Glutamatergic neuron (in vitro differentiated cells): ENCODE measurements around the gene R3HDM2. TPM values are rescaled to one million over a fixed set of nuclear protein-coding genes. Genes with fewer than 3 reads are reported as not detected.

Experiments
- DNase-seq: peaks from one replicate; pipeline ENCODE4 v3.0.0; 2022
- H3K27ac Mint-ChIP-seq: one replicate; pipeline ENCODE4 v1.8.0; 2020; ENCODE audit warnings: mild to moderate bottlenecking, mixed read lengths, inconsistent platforms; ENCODE audit not compliant: unreplicated experiment
- H3K27me3 Mint-ChIP-seq: one replicate; pipeline ENCODE4 v1.8.0; 2020; ENCODE audit warnings: mild to moderate bottlenecking, moderate library complexity, mixed read lengths, inconsistent platforms; ENCODE audit not compliant: unreplicated experiment
- H3K36me3 Mint-ChIP-seq: one replicate; pipeline ENCODE4 v1.8.0; 2020; ENCODE audit warnings: mild to moderate bottlenecking, mixed read lengths, inconsistent platforms; ENCODE audit not compliant: unreplicated experiment
- H3K4me1 Mint-ChIP-seq: one replicate; pipeline ENCODE4 v1.8.0; 2020; ENCODE audit warnings: mild to moderate bottlenecking, low read depth, mixed read lengths, inconsistent platforms; ENCODE audit not compliant: unreplicated experiment
- H3K4me3 Mint-ChIP-seq: one replicate; pipeline ENCODE4 v1.8.0; 2020; ENCODE audit warnings: mild to moderate bottlenecking, mixed read lengths, inconsistent platforms; ENCODE audit not compliant: unreplicated experiment
- H3K9me3 Mint-ChIP-seq: one replicate; pipeline ENCODE4 v1.8.0; 2020; ENCODE audit warnings: mild to moderate bottlenecking, moderate library complexity, mixed read lengths, inconsistent platforms; ENCODE audit not compliant: unreplicated experiment
- total RNA-seq: library from RNA; stranded (reverse); fragmentation: NEBNext Ultra II Directional; extraction: Animal tissue kit (Norgen Biotek cat#: 25700); gene quantifications from one replicate; pipeline ENCODE4 v1.2.1, GENCODE V29; 2021; ENCODE audit not compliant: unreplicated experiment
- TF ChIP-seq, protein P1 (sequence below): fragments of 200-600 bp; sonication (generic); IDR thresholded peaks from one replicate; pipeline ENCODE4 v1.5.0; 2021; ENCODE audit not compliant: partially characterized antibody, unreplicated experiment

Gene R3HDM2
- total RNA-seq, 1 donor from 2014 or later: 106 TPM

DNA sequence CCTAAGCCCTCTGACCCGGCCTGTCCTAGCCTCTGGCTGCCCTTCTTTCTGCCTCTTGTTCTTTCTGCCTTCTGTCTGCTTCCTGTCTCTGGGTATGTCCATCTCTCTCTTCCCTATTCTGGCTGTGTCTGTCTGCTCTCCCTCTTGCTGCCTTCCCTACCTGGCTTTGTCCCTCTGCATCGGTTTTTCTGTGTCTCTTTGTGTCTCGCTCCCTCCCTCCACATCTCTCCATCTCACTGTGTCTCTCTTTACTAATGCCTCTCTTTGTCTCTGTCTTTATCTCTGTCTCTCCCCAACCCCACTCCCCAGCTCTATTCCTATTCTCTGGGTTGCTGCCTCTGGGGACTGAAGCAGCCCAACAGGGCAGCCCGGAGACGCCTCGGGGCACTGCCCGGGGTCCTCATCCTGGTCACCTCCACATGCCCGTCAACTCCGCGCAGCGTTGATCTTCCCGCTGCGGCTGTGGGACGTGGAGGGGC, 191.2 kb downstream of the R3HDM2 start:
- H3K4me3 Mint-ChIP-seq: peak overlapping the region; percentile 98
- H3K36me3 Mint-ChIP-seq: no peaks in the 10 kb centered on the region
- DNase-seq: no peak
- peaks cover 32% of the 10 kb centered on the region for H3K9me3 Mint-ChIP-seq
- H3K27ac Mint-ChIP-seq: peak overlapping the region; percentile 99
- H3K27me3 Mint-ChIP-seq: peaks cover 43% of the 10 kb centered on the region
- peaks cover 29% of the 10 kb centered on the region for H3K4me1 Mint-ChIP-seq
- TF ChIP-seq, protein P1, sequence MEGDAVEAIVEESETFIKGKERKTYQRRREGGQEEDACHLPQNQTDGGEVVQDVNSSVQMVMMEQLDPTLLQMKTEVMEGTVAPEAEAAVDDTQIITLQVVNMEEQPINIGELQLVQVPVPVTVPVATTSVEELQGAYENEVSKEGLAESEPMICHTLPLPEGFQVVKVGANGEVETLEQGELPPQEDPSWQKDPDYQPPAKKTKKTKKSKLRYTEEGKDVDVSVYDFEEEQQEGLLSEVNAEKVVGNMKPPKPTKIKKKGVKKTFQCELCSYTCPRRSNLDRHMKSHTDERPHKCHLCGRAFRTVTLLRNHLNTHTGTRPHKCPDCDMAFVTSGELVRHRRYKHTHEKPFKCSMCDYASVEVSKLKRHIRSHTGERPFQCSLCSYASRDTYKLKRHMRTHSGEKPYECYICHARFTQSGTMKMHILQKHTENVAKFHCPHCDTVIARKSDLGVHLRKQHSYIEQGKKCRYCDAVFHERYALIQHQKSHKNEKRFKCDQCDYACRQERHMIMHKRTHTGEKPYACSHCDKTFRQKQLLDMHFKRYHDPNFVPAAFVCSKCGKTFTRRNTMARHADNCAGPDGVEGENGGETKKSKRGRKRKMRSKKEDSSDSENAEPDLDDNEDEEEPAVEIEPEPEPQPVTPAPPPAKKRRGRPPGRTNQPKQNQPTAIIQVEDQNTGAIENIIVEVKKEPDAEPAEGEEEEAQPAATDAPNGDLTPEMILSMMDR: no peak

DNA sequence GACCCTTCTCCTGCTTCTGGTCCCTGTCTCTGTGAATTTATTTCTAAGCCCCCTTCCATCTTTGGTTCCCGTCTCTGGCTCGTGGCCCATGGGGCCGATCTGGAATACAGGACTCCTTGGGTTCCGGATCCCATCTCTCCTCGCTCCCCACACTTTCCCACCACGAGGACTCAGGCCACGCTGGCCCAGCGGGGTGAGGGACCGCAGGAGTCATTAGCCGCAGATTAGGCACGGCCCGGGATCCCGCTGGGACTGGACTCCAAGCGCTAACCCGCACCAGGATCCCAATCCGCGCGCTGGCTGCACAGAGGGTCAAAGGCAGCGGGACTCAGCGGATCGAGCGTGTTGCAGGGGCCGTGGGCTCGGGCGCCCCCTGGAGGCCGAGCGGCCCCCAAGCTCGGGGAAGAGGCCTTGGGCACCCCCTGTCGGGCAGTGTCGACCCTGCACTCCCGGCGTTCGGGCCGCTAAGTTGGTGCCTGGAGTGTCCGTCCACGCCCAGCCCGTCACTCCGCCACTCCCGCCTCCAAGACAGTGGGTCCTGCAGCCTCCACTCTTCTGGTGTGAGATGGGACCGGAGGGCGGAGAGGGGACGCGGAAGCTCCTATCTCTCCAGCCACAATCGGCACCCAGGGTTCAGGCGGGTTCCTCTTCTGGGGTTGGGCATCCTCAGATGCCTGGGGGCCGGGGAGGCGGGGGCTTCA, 191.8 kb downstream of the R3HDM2 start:
- Mint-ChIP-seq H3K27ac (peak overlapping the region; percentile 99), H3K9me3 (peaks cover 36% of the 10 kb centered on the region), H3K27me3 (peaks cover 46% of the 10 kb centered on the region), H3K36me3 (no peaks in the 10 kb centered on the region), H3K4me3 (peak overlapping the region; percentile 98), H3K4me1 (peaks cover 35% of the 10 kb centered on the region)
- TF ChIP-seq, protein P1: peak; percentile 100
- peak; percentile 92 for DNase-seq

DNA sequence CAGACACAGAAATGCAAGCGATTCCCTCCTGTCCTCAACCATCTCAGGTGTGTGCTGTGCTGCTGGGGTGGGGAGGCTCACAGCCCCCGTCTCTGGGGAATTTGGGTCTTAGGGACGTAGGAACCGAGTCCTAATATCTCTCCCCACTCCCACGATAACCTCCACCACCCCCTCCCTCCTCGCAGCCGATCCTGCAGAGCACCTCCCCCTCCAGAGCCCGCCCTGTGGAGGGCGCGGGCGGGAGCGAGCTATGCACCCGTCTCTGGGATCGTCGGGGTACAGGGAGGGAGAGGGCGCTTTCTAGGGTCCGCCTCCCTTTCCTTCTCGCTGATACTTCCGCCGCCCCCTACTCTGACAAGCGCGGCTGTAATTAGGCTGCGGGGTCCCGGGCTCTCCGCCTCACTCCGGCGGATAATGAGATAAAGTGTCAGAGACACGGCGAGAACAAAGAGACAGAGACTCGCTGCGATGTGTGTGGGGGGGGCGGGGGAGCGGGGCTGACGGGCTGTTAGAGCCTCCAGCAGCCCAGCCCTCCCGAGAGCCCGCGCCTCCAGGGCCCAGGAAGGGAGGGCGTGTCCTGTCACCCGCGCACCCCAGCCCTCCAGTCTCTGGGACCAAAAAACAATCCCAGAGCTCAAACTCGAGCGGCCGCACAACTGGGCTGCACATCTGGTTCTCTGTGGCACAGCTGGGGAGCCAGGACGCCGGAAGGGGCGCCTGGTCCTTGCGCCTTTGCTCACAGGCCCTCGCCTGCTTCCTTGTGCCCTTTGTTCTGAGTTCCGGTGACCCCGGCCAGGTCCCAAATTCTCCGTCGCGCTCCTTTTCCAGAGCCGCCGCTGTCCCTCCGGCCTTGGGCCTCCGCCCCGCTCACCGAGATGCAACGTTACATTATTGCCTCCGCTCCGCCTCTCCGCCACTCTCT, 192.7 kb downstream of the R3HDM2 start:
- no peaks in the 10 kb centered on the region for H3K36me3 Mint-ChIP-seq
- H3K4me1 Mint-ChIP-seq: peaks cover 35% of the 10 kb centered on the region
- TF ChIP-seq, protein P1: no peak
- peaks cover 46% of the 10 kb centered on the region for H3K27me3 Mint-ChIP-seq
- H3K27ac Mint-ChIP-seq: peak overlapping the region; percentile 92
- peak overlapping the region; percentile 93 for H3K4me3 Mint-ChIP-seq
- H3K9me3 Mint-ChIP-seq: peaks cover 37% of the 10 kb centered on the region
- DNase-seq: peak; percentile 44

- peaks cover 46% of the 10 kb centered on the region for H3K27me3 Mint-ChIP-seq
- no peak for DNase-seq
Observed at GRCh38 chr12:57237596-57237931, 193.3 kb downstream of the R3HDM2 start.

More at GRCh38 chr12:57237596-57237931, 193.3 kb downstream of the R3HDM2 start:
- TF ChIP-seq, protein P1: no peak
- Mint-ChIP-seq H3K36me3 (no peaks in the 10 kb centered on the region), H3K4me1 (peaks cover 35% of the 10 kb centered on the region), H3K27ac (peak overlapping the region; percentile 85), H3K4me3 (peak overlapping the region; percentile 87), H3K9me3 (peaks cover 39% of the 10 kb centered on the region)
